Suprapubic skin (tissue), 4 donors: ENCODE results near the gene PLIN1. TPM values are rescaled to one million over a fixed set of nuclear protein-coding genes. Genes with fewer than 3 reads are reported as not detected.

Source experiments
- DNase-seq, 2 donors: peaks; one replicate each; pipeline ENCODE4 v3.0.0-alpha.2; 2019; ENCODE audit warnings: low spot score in 2 of 2
- H3K27ac ChIP-seq: fragments of 200-600 bp; sonication (generic); one replicate; pipeline ENCODE4 v1.5.1; 2019
- H3K27me3 ChIP-seq: fragments of 200-600 bp; sonication (generic); one replicate; pipeline ENCODE4 v1.5.1; 2019
- H3K36me3 ChIP-seq: fragments of 200-600 bp; sonication (generic); one replicate; pipeline ENCODE4 v1.5.1; 2019
- H3K4me1 ChIP-seq: fragments of 200-600 bp; sonication (generic); one replicate; pipeline ENCODE4 v1.5.1; 2019
- H3K4me3 ChIP-seq: fragments of 200-600 bp; sonication (generic); one replicate; pipeline ENCODE4 v1.5.1; 2019; ENCODE audit warnings: mild to moderate bottlenecking
- H3K9me3 ChIP-seq: fragments of 200-600 bp; sonication (generic); one replicate; pipeline ENCODE4 v1.5.1; 2019
- EP300 ChIP-seq: sonication (generic); formaldehyde crosslinking; IDR thresholded peaks from one replicate; pipeline ENCODE4 v1.6.1; 2017; ENCODE audit warnings: antibody characterized with exemption
- POLR2A ChIP-seq, 2 donors: fragments of 450-650 bp; IDR thresholded peaks; one replicate each; pipeline ENCODE4 v1.6.1; 2017; ENCODE audit warnings: antibody characterized with exemption in 2 of 2, mild to moderate bottlenecking in 2 of 2, moderate library complexity in 2 of 2
- POLR2AphosphoS5 ChIP-seq, 3 donors: sonication (generic); formaldehyde crosslinking; IDR thresholded peaks; one replicate each; pipeline ENCODE4 v1.6.1; 2017; ENCODE audit warnings: antibody characterized with exemption in 3 of 3
- WGBS: methylation state at CpG from one replicate; pipeline ENCODE4 v1.1.5; 2018; 5-methylcytosine and 5-hydroxymethylcytosine counted together
- total RNA-seq, 4 donors: library from RNA; depleted of rRNA; stranded (reverse); fragments of >200 nt; gene quantifications; one replicate each; pipeline ENCODE4 v1.1.0, GENCODE V29; 2016
- TF ChIP-seq, protein P1 (sequence below), 2 donors: fragments of 200-600 bp in 1 of 2; fragments of 450-650 bp in 1 of 2; sonication (generic) in 1 of 2; IDR thresholded peaks; one replicate each; pipeline ENCODE4 v1.5.1; 2016 to 2019; ENCODE audit warnings: antibody characterized with exemption in 2 of 2, mild to moderate bottlenecking in 1 of 2, moderate library complexity in 1 of 2

Gene PLIN1
- total RNA-seq, 4 donors from 2014 or later = 17.7 to 52.4 (median 35.9) TPM

DNA sequence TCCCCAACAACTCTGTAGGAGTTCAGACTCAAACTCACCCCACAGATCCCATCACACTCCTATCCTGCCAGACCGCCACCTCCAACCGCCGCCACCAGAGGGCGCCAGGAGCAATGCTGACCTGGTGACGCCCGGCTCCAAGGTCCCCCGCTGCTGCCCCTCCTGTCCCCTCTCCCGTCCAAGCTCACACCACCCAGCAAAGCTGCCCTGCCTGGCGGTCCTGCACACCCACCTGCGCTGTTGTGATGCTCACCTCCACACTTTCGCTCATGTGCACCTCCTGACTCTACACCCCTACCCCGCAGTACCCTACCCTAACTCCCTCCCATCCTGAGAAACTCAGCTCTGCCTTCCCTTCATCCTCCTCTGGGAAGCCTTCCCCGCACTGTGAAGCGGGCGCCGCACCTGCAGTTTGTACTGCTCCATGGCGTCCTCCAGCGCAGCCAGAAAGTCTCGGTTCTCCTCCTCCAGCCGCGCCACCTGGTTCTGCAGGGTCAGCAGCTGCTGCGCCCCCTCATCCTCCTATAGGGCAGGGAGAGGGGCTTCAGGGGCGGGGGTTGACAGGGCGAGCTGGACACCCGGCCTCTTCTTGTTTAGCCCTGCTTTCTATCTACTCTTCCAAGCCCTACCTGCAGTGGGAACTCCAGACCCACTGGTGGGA lies 31.8 kb downstream of the PLIN1 start:
- H3K27me3 ChIP-seq = no peaks in the 10 kb centered on the region
- TF ChIP-seq, protein P1, sequence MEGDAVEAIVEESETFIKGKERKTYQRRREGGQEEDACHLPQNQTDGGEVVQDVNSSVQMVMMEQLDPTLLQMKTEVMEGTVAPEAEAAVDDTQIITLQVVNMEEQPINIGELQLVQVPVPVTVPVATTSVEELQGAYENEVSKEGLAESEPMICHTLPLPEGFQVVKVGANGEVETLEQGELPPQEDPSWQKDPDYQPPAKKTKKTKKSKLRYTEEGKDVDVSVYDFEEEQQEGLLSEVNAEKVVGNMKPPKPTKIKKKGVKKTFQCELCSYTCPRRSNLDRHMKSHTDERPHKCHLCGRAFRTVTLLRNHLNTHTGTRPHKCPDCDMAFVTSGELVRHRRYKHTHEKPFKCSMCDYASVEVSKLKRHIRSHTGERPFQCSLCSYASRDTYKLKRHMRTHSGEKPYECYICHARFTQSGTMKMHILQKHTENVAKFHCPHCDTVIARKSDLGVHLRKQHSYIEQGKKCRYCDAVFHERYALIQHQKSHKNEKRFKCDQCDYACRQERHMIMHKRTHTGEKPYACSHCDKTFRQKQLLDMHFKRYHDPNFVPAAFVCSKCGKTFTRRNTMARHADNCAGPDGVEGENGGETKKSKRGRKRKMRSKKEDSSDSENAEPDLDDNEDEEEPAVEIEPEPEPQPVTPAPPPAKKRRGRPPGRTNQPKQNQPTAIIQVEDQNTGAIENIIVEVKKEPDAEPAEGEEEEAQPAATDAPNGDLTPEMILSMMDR (IDR thresholded peaks at IDR 0.05) = peak; percentile 33 to 91
- TF ChIP-seq EP300 = no peak
- no peak for TF ChIP-seq POLR2AphosphoS5 (IDR thresholded peaks at IDR 0.05)
- peaks cover 3% of the 10 kb centered on the region for H3K4me1 ChIP-seq
- DNase-seq = peak; percentile 81 to 84
- peaks cover 8% of the 10 kb centered on the region for H3K36me3 ChIP-seq
- no peak overlapping the region for H3K4me3 ChIP-seq
- 60% methylated on average over 24 of the region's 25 CpGs for WGBS
- no peaks in the 10 kb centered on the region for H3K9me3 ChIP-seq
- no peak overlapping the region for H3K27ac ChIP-seq

DNA sequence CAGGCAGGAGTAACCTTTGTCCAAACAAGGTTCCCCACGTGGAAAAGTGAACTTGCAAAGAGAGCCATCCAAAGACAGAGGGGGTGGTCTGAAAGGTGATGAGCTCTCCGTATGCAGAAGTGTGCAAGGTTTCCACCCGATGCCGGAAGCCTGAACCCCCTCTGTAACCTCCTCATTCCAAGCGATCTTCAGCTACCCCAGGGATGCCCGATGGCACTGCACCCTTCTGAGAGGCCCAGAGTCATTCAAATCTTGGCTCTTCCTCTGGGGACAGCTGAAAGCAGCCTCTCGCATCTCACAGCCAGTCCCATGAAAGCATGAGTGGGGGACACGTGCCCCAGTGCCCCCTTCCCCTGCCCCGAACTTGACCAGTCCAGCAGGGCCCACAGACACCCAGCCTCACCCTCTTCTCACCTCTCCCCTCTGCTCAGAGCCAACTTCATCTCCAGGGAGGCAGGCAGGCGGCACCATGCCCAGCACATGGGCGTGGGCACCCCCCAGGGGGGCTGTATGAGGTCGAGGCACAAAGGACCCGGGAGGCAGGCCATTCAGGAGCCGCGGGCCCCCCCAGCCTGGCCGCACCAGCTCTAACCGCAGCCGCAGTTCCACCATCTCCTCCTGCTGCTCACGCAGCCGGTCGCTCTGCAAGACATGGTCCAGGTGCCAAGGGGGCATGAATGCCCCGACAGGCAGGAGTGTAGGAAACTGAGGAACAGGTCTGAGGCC lies 32.6 kb downstream of the PLIN1 start:
- Histone ChIP-seq H3K4me1 (peaks cover 3% of the 10 kb centered on the region), H3K36me3 (peaks cover 15% of the 10 kb centered on the region), H3K27me3 (no peaks in the 10 kb centered on the region), H3K9me3 (no peaks in the 10 kb centered on the region), H3K27ac (no peak overlapping the region), H3K4me3 (no peak overlapping the region)
- 81% methylated on average over 17 of the region's 22 CpGs for WGBS
- TF ChIP-seq EP300 = no peak
- TF ChIP-seq, protein P1 (IDR thresholded peaks at IDR 0.05) = no peak
- no peak for TF ChIP-seq POLR2AphosphoS5 (IDR thresholded peaks at IDR 0.05)
- no peak for TF ChIP-seq POLR2A (IDR thresholded peaks at IDR 0.05)
- peak; percentile 66 to 71 for DNase-seq

DNA sequence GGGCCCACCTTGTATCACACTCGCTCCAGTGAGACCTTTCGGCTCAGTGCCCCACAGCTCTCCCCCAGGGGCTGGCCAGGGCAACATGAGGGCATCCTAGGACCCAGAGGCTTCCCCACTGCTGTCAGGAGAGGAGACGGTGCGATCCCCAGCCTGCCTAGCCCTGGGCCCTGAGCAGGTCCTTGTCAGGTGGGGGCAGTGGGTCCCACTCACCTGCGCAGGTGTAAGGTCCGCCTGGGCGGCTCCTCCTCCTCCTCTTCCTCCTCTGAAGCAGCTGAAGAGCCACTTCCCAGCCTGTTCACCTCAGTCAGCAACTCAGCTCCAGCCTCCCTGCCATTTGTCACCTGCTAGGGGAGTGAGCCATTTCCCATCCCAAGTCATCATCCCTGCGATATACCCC lies 33.5 kb downstream of the PLIN1 start:
- no peak overlapping the region for H3K27ac ChIP-seq
- no peak for TF ChIP-seq EP300
- no peak for TF ChIP-seq POLR2A (IDR thresholded peaks at IDR 0.05)
- no peak for TF ChIP-seq POLR2AphosphoS5 (IDR thresholded peaks at IDR 0.05)
- TF ChIP-seq, protein P1 (IDR thresholded peaks at IDR 0.05) = no peak
- no peak overlapping the region for H3K4me3 ChIP-seq
- peaks cover 3% of the 10 kb centered on the region for H3K4me1 ChIP-seq
- H3K27me3 ChIP-seq = no peaks in the 10 kb centered on the region
- H3K36me3 ChIP-seq = peaks cover 16% of the 10 kb centered on the region
- no peaks in the 10 kb centered on the region for H3K9me3 ChIP-seq
- peak; percentile 54 to 65 for DNase-seq
- 89% methylated on average over 6 of the region's 8 CpGs for whole genome bisulfite sequencing

DNA sequence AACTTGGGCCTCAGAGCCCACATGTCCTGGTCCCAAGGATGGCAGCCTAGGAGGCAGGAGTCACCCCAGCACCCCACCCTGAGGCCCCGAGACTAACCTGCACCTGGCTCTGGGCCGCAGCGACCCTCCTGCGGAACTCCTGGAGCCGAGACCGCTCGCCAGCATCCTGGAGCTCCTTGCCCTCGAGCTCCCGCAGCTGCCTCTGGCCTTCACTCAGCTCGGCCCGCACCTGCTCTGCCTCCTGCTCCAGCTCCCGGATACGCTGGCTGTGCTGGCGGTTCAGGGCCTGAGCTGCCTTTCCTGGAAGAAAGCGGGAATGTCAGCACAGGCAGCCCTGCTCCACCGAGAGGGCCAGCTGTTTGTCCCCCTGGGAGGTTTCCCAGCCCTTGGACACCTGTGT lies 37.1 kb downstream of the PLIN1 start:
- H3K27ac ChIP-seq = no peak overlapping the region
- no peaks in the 10 kb centered on the region for H3K27me3 ChIP-seq
- TF ChIP-seq, protein P1 (IDR thresholded peaks at IDR 0.05) = no peak
- TF ChIP-seq EP300 (no peak), POLR2A (IDR thresholded peaks at IDR 0.05) (no peak), POLR2AphosphoS5 (IDR thresholded peaks at IDR 0.05) (no peak)
- no peak overlapping the region for H3K4me3 ChIP-seq
- peaks cover 16% of the 10 kb centered on the region for H3K36me3 ChIP-seq
- WGBS = 84% methylated on average over 16 of the region's 16 CpGs
- no peaks in the 10 kb centered on the region for H3K9me3 ChIP-seq
- DNase-seq = peak in 1 of 2 donors; percentile 74
- H3K4me1 ChIP-seq = peaks cover under 1% of the 10 kb centered on the region

DNA sequence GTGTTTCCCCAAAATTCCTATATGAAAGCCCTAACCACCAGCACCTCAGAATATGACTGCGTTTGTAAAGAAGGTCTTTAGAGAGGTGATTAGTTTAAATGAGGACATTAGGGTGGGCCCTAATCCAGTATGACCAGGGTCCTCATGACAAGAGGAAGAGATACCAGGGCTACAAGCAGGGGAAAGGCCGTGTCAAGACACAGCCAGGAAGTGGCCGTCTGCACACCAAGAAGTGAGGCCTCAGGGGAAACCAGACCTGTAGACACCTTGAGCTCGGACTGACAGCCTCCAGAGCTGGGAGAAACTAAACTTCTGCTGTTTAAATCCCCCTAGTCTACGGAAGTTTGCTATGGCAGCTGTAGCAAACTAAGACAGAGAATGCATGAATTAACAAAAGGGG lies 38.1 kb downstream of the PLIN1 start:
- peak in 1 of 2 donors; percentile 4 for DNase-seq
- Histone ChIP-seq H3K4me3 (no peak overlapping the region), H3K4me1 (no peaks in the 10 kb centered on the region), H3K27ac (no peak overlapping the region), H3K9me3 (no peaks in the 10 kb centered on the region), H3K36me3 (peaks cover 16% of the 10 kb centered on the region), H3K27me3 (no peaks in the 10 kb centered on the region)
- WGBS = 86% methylated on average over 5 of the region's 5 CpGs
- TF ChIP-seq POLR2AphosphoS5 (IDR thresholded peaks at IDR 0.05) (no peak), EP300 (no peak), POLR2A (IDR thresholded peaks at IDR 0.05) (no peak)
- TF ChIP-seq, protein P1 (IDR thresholded peaks at IDR 0.05) = no peak
